GM18873 (cell line): Measurements from ENCODE around the gene C5orf15.

ENCODE experiments used
- ATAC-seq: cut with Tn5 transposase; IDR thresholded peaks from one replicate; pipeline ENCODE4 v1.9.1; 2021; ENCODE audit warnings: mild to moderate bottlenecking, moderate library complexity, moderate number of reproducible peaks; ENCODE audit not compliant: unreplicated experiment, low FRiP score

C5orf15 gene

DNA sequence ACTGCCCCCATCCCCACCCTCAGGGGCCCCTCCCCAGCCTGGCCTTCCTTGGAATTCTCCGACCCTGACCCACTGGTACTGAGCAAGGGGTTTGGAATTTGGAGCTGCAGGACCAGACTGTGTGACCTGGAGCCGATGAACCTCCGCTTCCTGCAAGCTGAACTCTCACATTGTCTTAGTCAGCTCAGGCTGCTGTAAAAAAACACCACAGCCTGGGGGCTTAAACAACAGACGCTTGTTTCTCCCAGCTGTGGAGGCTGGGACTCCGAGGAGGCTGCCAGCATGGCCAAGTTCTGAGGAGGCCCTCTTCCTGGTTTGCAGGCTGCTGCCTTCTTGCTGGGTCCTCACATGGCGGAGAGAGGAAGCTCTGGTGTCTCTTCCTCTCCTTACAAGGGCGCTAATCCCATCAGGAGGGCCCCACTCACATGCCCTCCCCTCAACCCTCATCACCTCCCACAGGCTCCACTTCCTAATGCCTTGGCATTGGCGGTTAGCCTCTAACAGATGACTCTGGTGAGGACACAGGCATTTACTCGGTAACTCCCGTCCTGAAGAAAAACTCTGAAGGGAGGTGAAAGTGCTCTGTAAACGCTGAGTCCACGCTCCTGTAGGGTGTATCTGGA, 42.4 kb downstream of the C5orf15 start:
- ATAC-seq, result no peak

DNA sequence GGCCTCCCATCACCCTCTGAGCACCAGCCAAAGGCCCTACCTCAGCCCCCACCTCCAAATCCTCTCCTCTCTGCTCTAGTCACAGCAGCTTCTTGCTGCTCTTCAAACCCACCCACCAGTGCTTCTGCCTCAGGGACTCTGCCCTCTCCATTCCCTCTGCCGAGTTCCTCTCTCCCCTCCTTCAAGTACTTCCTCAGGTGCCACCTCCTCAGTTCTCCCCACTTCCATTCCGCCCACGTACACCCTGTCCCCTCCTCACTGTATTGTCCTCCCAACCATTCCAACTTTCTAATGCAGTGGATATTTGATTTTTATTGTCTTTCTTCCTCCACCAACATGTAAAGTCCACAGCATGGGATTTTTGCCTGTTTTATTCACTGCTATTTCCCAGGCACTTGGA, 43.2 kb downstream of the C5orf15 start:
- no peak for ATAC-seq

- ATAC-seq, result no peak
Measured at GRCh38 chr5:133924221-133924920, 44.1 kb downstream of the C5orf15 start.

DNA sequence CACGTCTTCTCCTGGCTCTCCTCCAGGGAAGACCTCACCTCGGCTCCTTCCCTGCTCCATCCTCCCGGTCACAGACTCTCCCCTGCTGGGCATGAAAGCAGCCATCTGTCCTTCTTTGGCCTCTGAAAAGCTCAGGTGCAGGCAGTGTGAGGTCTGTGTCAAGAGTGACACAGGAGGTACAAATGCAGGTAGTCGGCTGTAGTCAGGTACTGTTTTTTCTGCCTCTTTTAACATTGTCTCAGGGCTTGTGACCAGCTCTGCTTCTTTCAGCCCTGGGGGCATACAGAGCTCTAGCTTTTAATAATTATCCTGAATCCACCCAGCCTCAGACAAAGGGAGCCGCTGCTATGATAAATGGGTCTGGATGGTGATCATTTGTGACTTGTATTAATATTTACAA, 46.4 kb downstream of the C5orf15 start:
- ATAC-seq, result no peak

DNA sequence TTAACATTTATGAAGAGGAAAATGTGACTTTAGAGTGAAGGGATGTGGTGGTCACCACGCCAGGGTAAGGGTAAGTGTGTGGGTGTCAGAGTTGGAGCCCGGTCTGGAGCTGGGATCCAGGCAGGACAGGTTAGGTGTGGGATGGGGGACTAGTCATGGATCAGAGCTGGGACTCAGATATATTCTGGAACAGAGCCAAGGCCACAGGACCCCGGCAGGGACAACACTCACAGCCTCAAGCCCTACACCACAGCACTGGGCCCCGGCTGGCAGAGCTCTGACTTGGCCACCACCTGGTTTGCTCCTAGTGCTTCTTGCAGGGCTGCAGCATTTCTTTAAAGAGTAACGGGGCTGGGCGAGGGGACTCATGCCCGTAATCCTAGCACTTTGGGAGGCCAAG, 47.4 kb downstream of the C5orf15 start:
- no peak for ATAC-seq

DNA sequence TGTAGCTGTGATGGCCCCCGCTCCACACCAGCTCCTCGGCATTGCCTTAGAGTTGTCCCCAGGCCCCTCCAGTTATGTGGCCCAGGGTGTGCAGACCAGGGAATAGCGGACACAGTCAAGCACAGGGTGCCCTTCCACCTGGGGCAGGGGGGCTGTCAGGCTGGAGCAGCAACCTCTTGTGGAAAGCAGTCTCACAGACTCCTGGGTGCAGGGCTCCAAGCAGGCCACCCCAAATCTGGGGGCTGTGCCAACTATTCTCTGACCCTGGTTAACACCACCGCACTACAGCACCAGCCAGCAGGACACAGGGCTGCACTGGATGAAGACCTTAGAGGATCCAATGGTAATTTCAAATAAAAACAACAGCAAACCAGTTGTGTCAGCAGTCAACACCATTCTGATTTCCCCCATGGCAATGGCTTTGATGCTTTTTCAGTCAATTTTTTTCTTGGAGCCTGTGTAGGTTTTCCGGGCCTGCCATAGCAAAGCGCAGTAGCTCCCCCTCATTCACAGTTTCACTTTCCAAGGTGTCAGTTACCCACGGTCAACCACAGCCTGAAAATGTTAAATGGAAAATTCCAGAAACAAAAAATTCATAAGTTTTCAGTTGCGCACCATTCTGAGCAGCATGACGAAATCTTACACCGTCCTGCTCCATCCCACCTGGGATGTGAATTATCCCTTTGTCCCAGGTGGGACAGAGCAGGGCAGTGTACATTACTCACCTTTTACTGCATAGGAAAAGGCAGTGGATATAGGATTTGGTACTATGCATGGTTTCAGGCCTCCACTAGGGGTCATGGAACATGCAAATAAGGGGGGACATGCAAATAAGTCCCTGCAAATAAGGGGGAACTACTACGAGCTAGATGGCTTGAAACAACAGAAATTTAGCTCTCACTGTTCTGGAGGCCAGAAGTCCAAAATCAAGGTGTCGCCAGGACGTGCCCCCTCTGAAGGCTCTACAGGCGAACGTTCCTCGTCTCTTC, 49.0 kb downstream of the C5orf15 start:
- ATAC-seq, result no peak

DNA sequence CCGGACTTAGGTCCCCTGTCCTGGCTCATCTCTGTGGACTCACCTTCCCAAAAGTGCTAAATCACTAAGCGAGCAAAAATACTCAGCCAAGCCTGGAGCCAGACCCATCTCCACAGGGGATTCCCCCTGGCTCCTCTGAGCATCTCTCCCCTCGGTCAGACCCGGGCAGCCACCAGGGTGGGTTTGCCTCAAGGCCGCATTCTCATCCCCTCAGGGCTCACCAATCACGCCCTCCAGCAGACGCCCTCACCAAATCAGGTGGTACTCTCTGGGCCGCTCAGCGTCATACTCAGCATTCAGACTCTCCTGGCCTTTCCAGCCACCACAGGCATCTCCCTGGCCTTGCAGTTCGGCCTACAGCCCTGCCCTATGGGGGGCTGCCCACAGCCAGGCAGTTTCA, 49.7 kb downstream of the C5orf15 start:
- ATAC-seq, result no peak

DNA sequence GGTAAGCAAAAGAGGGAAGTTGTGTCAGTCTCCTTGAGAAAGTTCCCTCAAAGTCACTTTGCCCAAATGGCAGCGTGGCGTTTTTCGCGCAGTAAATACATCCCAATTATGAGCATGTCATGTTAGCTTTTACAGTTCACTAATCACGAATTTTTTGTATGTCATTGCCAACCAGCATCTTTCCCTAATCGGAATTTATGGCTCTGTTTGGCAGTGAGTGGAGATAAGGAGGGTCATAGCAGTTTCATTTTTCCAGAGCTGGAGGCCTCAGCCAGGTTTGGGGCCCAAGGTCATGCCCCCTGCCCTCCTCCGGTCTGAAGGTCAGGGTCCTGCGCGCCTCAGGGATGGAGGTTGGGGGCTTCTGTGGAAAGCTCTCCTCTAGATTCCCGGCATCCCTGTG, 50.1 kb downstream of the C5orf15 start:
- ATAC-seq, result no peak

- no peak for ATAC-seq
Measured at GRCh38 chr5:133917785-133918184, 50.6 kb downstream of the C5orf15 start.

DNA sequence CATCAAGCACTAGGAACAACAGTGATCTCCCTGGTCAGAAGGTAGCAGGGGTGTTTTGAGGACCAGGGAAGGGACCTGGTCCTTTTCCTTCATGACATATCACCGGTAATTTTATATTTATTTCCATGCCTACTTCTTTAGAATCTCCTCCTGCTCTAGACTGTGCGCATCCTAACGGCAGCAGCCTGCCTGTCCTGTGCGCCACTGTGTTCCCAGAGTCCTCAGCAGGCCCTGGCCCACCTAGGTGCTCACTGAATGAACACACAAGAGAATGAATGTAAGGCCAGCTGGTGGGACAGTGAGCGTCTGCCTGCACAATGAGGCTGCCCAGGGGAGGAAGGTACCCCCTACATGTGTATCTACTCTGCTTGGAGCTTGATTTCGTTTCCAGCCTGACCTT, 51.5 kb downstream of the C5orf15 start:
- ATAC-seq, result no peak

DNA sequence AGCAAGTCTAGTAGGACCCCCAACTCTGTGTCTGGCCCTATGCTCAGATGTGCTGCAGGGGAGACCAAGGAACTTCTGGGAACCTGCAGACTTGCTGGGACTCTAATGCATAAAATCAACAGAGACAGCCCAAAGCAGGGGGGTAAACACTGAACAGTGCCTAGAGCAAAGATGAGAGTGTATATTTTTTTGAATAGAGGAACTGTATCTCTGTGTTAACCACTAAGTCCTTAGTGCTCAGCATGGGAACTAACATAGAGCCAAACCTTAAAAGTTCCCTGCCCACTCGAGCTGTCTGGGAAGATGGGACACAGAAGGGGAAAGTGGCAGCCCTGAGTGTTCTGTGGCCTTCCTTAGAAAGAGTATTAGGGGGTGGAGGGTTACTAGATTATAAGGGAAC, 51.9 kb downstream of the C5orf15 start:
- no peak for ATAC-seq

GRCh38 chr5:133914434-133914833, 54.0 kb downstream of the C5orf15 start:
- no peak for ATAC-seq

GRCh38 chr5:133913413-133914155, 54.8 kb downstream of the C5orf15 start:
- no peak for ATAC-seq

DNA sequence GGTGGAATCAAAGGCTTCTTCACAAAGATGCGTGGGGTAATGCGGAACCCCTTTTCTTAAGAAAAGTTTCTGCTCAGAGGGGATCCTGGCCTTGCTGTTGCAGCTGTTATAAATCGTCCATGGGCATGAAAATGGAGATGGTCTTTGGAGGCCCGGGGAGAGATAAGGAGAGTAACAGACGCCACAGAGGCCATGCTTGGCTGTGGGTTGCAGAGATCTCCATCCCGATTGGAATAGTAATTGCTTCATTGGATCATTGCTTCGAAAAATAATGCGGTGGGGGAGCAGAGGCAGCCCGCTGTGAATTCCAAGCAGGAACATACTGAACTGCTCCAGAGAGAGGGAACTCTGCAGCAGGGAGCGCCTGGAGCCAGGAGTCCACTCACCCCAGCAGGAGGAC, 55.5 kb downstream of the C5orf15 start:
- no peak for ATAC-seq

GRCh38 chr5:133910571-133910970, 57.9 kb downstream of the C5orf15 start:
- no peak for ATAC-seq

- ATAC-seq, result no peak
Measured at GRCh38 chr5:133909603-133910002, 58.8 kb downstream of the C5orf15 start.

GRCh38 chr5:133907075-133907474, 61.4 kb downstream of the C5orf15 start:
- no peak for ATAC-seq

- ATAC-seq, result no peak
Measured at GRCh38 chr5:133906303-133906702, 62.1 kb downstream of the C5orf15 start.
